Measurements from ENCODE around the gene OR51G2. TPM values are rescaled to one million over a fixed set of nuclear protein-coding genes. Genes with fewer than 3 reads are reported as not detected.
"Not testable (repeated sequence)": the region's sequence is repeated elsewhere in the genome, so short reads cannot be mapped to it uniquely, and the experiment has no call there.

OR51G2 gene, protein sequence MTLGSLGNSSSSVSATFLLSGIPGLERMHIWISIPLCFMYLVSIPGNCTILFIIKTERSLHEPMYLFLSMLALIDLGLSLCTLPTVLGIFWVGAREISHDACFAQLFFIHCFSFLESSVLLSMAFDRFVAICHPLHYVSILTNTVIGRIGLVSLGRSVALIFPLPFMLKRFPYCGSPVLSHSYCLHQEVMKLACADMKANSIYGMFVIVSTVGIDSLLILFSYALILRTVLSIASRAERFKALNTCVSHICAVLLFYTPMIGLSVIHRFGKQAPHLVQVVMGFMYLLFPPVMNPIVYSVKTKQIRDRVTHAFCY
- not detected for total RNA-seq

DNA sequence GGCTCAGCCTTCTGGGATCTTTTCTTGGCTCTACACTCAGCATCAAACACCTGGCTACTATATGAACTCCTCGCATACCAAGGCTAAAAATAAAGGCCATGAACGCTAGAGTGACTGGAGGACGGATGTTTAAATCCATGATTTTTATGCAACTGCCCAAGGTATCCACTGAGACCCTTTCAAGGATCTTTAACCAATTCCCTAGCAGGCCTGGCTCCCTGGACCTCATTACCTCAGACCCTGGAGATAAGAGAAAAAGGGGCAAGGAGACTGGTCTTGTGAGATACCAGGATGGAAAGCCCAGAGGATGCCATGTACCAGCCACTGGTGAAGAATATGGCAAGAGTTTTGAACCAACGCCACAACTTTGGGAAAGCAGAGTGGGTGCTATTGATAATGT is at the start of gene OR51G2:
Gene OR51G2, minus strand, starts transcription at position 101 of the 400 bp plus-strand sequence. CDS start 3,687 bp downstream, outside the sequence.
- no peak for DNase-seq (ENCODE audit: low read depth in 2 of 3, low spot score in 2 of 3)

GRCh38 chr11:4962816-4963215 is 43.7 kb upstream of the OR51G2 start:
- no peak for DNase-seq (ENCODE audit: low read depth in 2 of 3, low spot score in 2 of 3)

GRCh38 chr11:4960877-4961276 is 41.7 kb upstream of the OR51G2 start:
- DNase-seq (ENCODE audit: low read depth in 2 of 3, low spot score in 2 of 3) = no peak

DNA sequence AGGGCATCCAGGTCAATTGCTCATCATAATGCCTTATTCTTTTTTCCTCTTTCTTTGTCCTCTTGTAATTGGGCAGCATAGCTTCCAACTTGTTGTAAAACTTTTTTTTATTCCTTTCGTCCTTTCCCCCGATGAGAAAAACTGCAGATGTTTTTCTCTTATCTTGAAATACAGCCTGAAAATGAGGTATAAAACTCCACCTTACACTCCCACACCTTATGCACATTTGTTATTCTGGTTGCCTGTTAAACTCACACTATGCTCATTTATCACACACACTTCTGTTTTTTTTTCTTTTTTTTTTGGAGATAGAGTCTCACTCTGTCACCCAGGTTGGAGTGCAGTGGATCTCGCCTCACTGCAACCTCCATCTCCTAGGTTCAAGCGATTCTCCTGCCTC is 38.2 kb upstream of the OR51G2 start:
- no peak for DNase-seq (ENCODE audit: low read depth in 2 of 3, low spot score in 2 of 3)

DNA sequence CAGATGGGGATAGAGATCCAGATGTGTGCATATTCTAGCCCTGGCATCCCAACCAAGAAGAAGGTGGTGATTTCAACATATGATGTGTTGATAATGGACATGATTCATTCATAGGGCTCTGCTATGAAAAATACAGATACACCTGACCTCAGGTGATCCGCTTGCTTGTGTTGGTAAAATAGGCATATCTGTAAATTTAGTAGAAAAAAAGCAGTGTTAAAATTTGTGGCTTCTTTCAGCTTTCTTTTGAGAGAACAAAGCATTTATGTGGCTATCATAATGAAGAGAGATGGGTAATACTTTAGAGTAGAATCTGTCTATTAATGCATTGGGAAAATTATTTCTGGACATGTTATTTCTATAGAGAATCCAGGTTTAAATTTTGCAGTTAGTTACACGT is 36.5 kb upstream of the OR51G2 start, which contains the start of gene OR51A2:
Gene OR51A2, minus strand, starts transcription at position 101 of the 400 bp plus-strand sequence. Its CDS starts 0 bp downstream, at position 101.
- DNase-seq (ENCODE audit: low read depth in 2 of 3, low spot score in 2 of 3) = not testable (repeated sequence)

GRCh38 chr11:4947505-4947904 is 28.4 kb upstream of the OR51G2 start, which contains the start of gene OR51A4:
OR51A4 (minus strand) TSS chr11:4947605; CDS start chr11:4947100, 505 bp downstream.
- no peak for DNase-seq (ENCODE audit: low read depth in 2 of 3, low spot score in 2 of 3)

GRCh38 chr11:4936745-4937144 is 17.6 kb upstream of the OR51G2 start:
- DNase-seq (ENCODE audit: low read depth in 2 of 3, low spot score in 2 of 3) = no peak

DNA sequence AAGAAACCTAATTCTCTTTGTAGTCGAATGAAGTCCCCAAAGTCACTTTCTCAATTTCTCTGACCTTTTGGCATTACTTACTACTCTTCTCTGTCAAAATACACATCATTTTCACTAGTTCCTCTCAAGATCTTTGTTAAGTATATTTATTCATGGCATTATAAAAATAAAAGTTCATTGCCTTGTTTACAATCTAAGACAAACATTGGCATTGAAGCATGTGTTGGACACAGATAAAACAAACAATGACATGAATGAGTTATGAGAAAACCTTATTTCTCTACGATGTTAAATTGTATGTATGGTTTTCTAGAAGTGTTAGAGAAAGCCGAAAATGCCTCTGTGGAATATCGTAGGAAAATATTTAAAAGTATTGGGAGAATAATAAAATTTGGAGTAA is 13.6 kb upstream of the OR51G2 start:
- DNase-seq (ENCODE audit: low read depth in 2 of 3, low spot score in 2 of 3) = no peak

DNA sequence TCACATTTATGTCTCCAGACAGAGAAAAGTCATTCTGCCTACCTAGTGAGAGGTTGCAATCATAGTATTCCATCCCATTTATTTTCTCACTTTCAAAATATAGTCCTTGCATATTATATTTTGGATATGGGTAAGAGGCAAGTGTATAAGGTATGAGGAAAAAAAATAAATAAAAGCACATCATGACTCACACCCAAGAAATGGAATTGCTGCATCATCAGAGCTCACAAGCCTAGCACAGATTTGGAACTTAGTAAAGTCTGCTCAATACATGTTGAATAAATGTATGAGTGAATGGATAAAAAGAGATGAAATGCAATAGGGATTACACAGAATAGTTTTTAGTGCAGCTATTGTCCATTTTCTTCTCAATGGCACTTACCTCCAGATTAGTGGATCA is 7.5 kb upstream of the OR51G2 start:
- DNase-seq (ENCODE audit: low read depth in 2 of 3, low spot score in 2 of 3) = no peak

GRCh38 chr11:4924239-4924638 is 5.1 kb upstream of the OR51G2 start, which contains the start of gene OR51G1:
OR51G1 (minus strand) TSS chr11:4924339; CDS start chr11:4924339, 0 bp downstream.
- DNase-seq (ENCODE audit: low read depth in 2 of 3, low spot score in 2 of 3) = no peak

GRCh38 chr11:4922304-4922703 is 3.2 kb upstream of the OR51G2 start:
- DNase-seq (ENCODE audit: low read depth in 2 of 3, low spot score in 2 of 3) = no peak

DNA sequence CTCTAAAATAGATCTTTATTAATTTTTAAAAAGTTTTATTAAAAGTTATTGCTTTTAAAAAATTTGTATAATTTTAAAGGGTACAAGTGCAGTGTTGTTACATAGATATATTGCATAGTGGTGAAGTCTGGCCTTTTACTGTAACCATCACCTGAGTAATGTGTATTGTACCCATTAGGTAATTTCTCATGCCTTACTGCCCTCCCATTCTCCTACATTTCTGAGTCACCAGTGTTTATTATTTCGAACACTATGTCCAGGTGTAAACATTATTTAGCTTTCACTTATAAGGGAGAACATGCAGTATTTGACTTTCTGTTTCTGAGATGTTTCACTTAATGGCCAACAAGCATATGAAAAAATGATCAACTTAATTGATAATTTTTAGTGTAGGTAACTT is 2.6 kb upstream of the OR51G2 start:
- no peak for DNase-seq (ENCODE audit: low read depth in 2 of 3, low spot score in 2 of 3)

DNA sequence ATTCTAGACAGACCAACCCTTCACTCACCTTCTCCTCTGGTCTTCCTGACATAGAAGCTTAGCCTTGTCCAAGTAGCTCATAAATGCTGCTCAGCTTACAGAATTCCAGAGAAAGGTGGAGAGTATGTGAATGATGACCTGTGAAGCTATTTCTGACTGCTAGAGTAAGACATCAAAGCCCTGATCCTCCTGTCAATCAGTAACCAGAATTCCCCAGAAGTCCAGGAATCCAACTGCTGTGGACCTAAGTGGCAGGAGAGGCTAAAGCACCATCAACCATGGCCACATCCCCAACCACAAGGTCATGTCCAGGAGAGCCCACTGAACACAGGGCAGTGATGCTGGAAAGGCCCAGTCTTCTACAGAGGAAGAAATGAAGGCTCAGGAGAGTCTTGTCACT is 2.6 kb downstream of the OR51G2 start:
- no peak for DNase-seq (ENCODE audit: low read depth in 2 of 3, low spot score in 2 of 3)

DNA sequence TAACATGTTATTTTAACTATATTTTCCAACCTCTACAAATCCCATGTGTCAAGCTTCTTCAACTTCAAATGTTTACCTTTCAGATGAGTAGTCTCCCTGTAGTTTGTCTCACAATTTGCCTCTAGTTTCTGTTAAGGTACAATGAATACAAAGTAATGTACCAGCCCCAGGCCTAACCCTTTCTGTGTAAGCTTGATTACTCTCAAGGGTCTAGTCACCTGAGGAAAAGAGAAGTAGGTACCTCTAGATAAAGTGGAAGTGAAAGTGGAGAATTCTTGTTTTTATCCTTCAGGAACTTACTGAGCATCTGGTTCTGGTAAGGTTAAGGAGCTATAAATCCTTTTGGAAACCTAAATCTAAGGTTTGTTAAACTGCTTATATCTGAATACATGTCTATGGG is 15.7 kb downstream of the OR51G2 start, which contains the start of gene OR51A7:
Gene OR51A7, plus strand, starts transcription at position 300 of the 400 bp plus-strand sequence. CDS start 3,587 bp downstream, outside the sequence.
- DNase-seq (ENCODE audit: low read depth in 2 of 3, low spot score in 2 of 3) = no peak

GRCh38 chr11:4891996-4892640 is 27.0 kb downstream of the OR51G2 start:
- DNase-seq (ENCODE audit: low read depth in 2 of 3, low spot score in 2 of 3) = peak in 2 of 3 donors; percentile 0 to 26

GRCh38 chr11:4890279-4890678 is 28.9 kb downstream of the OR51G2 start:
- DNase-seq (ENCODE audit: low read depth in 2 of 3, low spot score in 2 of 3) = no peak

DNA sequence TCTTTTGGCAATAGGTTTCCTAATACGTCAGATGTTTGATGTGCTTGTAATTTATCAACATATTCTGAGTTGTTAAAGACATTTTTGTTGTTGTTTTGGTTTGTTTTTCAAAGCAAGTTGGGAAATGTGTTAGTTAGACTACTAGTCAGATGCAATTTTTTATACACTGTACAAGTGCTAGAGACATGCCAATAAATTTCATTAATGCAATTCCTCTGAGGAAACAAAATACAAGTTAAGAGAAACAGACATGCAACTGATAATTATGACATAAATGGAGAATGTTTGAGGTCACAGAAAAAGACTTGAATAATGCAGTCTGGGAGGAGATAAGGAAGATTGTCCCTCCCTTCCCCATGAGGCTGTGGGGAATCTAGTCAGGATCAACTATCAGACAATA is 31.6 kb downstream of the OR51G2 start:
- DNase-seq (ENCODE audit: low read depth in 2 of 3, low spot score in 2 of 3) = no peak

DNA sequence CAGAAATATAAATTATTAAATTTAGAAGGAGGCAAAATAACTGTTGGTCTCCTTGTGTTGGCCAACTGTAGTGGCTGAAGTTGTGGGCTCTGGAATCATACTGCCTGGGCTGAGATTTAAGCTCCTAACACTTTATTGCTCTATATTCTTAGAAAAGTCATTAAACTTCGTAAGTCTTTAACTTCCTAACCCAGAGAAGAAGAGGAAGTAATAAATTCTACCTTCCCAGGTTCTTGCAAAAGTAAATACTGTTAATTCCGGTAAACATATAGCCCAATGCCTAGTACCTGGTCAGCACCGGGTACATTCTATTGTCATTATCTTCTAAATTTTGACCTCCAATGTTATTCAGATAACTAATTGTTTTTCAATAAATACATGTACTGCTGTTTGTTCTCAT is 33.0 kb downstream of the OR51G2 start:
- no peak for DNase-seq (ENCODE audit: low read depth in 2 of 3, low spot score in 2 of 3)

DNA sequence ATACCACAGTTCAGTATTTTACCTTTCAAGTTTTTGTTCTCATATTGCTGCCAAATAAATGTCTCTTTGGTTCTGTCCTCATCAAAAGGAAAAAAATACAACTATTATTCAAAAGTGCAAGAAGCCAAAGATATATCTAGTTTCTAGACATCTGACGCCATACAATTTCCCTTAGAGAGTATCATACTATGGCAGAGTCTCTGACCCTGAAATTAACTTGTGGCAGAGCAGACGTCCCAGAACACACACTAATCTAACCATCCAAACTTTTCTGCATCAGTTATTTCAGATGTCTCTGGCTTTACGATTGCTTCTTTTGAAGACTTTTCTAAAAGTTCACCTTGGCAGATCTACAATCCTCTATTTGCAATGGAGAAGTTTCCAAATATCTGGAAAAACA is 34.8 kb downstream of the OR51G2 start:
- DNase-seq (ENCODE audit: low read depth in 2 of 3, low spot score in 2 of 3) = no peak

- no peak for DNase-seq (ENCODE audit: low read depth in 2 of 3, low spot score in 2 of 3)
These were observed 36.6 kb downstream of the OR51G2 start for GRCh38 chr11:4882543-4882942.

DNA sequence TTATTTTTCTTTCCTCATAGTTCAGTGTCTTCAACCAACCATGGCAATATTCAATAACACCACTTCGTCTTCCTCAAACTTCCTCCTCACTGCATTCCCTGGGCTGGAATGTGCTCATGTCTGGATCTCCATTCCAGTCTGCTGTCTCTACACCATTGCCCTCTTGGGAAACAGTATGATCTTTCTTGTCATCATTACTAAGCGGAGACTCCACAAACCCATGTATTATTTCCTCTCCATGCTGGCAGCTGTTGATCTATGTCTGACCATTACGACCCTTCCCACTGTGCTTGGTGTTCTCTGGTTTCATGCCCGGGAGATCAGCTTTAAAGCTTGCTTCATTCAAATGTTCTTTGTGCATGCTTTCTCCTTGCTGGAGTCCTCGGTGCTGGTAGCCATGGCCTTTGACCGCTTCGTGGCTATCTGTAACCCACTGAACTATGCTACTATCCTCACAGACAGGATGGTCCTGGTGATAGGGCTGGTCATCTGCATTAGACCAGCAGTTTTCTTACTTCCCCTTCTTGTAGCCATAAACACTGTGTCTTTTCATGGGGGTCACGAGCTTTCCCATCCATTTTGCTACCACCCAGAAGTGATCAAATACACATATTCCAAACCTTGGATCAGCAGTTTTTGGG is 37.2 kb downstream of the OR51G2 start, which contains the start of gene OR51T1:
Gene OR51T1, plus strand, starts transcription at position 41 of the 641 bp plus-strand sequence. Its CDS starts 0 bp downstream, at position 41.
- no peak for DNase-seq (ENCODE audit: low read depth in 2 of 3, low spot score in 2 of 3)

Measured in hematopoietic multipotent progenitor cell (in vitro differentiated cells).